ENCODE data around the gene GLRA1.
"Not testable (repeated sequence)": the region's sequence is repeated elsewhere in the genome, so short reads cannot be mapped to it uniquely, and the experiment has no call there.

The GLRA1 gene

GRCh38 chr5:151873701-151874100, 51.0 kb downstream of the GLRA1 start:
- no peak overlapping the region for H3K4me3 ChIP-seq (ENCODE audit: low read depth, low read length)
- H3K9me3 ChIP-seq (ENCODE audit: control insufficient read depth, insufficient read depth, low read length): no peaks in the 10 kb centered on the region
- H3K27me3 ChIP-seq (ENCODE audit: control insufficient read depth, insufficient read depth, low read length): no peaks in the 10 kb centered on the region
- H3K4me1 ChIP-seq (ENCODE audit: control insufficient read depth, insufficient read depth, low read length): no peaks in the 10 kb centered on the region
- H3K36me3 ChIP-seq (ENCODE audit: control insufficient read depth, insufficient read depth, low read length): no peaks in the 10 kb centered on the region
- H3K9ac ChIP-seq (ENCODE audit: low read depth, low read length): no peak overlapping the region

GRCh38 chr5:151872701-151873100, 52.0 kb downstream of the GLRA1 start:
- no peak overlapping the region for H3K9ac ChIP-seq (ENCODE audit: low read depth, low read length)
- no peaks in the 10 kb centered on the region for H3K27me3 ChIP-seq (ENCODE audit: control insufficient read depth, insufficient read depth, low read length)
- H3K9me3 ChIP-seq (ENCODE audit: control insufficient read depth, insufficient read depth, low read length): no peaks in the 10 kb centered on the region
- no peaks in the 10 kb centered on the region for H3K4me1 ChIP-seq (ENCODE audit: control insufficient read depth, insufficient read depth, low read length)
- H3K4me3 ChIP-seq (ENCODE audit: low read depth, low read length): no peak overlapping the region
- no peaks in the 10 kb centered on the region for H3K36me3 ChIP-seq (ENCODE audit: control insufficient read depth, insufficient read depth, low read length)

- Histone ChIP-seq H3K9me3 (ENCODE audit: control insufficient read depth, insufficient read depth, low read length) (no peaks in the 10 kb centered on the region), H3K27me3 (ENCODE audit: control insufficient read depth, insufficient read depth, low read length) (no peaks in the 10 kb centered on the region), H3K4me1 (ENCODE audit: control insufficient read depth, insufficient read depth, low read length) (no peaks in the 10 kb centered on the region), H3K9ac (ENCODE audit: low read depth, low read length) (no peak overlapping the region), H3K36me3 (ENCODE audit: control insufficient read depth, insufficient read depth, low read length) (no peaks in the 10 kb centered on the region), H3K4me3 (ENCODE audit: low read depth, low read length) (no peak overlapping the region)
Measured at GRCh38 chr5:151870820-151871219, 53.8 kb downstream of the GLRA1 start.

- H3K9me3 ChIP-seq (ENCODE audit: control insufficient read depth, insufficient read depth, low read length): no peaks in the 10 kb centered on the region
- no peaks in the 10 kb centered on the region for H3K36me3 ChIP-seq (ENCODE audit: control insufficient read depth, insufficient read depth, low read length)
- H3K9ac ChIP-seq (ENCODE audit: low read depth, low read length): no peak overlapping the region
- H3K4me1 ChIP-seq (ENCODE audit: control insufficient read depth, insufficient read depth, low read length): no peaks in the 10 kb centered on the region
- no peaks in the 10 kb centered on the region for H3K27me3 ChIP-seq (ENCODE audit: control insufficient read depth, insufficient read depth, low read length)
- H3K4me3 ChIP-seq (ENCODE audit: low read depth, low read length): no peak overlapping the region
Measured at GRCh38 chr5:151870271-151870670, 54.4 kb downstream of the GLRA1 start.

- no peak overlapping the region for H3K9ac ChIP-seq (ENCODE audit: low read depth, low read length)
- no peaks in the 10 kb centered on the region for H3K27me3 ChIP-seq (ENCODE audit: control insufficient read depth, insufficient read depth, low read length)
- no peaks in the 10 kb centered on the region for H3K9me3 ChIP-seq (ENCODE audit: control insufficient read depth, insufficient read depth, low read length)
- H3K4me1 ChIP-seq (ENCODE audit: control insufficient read depth, insufficient read depth, low read length): no peaks in the 10 kb centered on the region
- no peaks in the 10 kb centered on the region for H3K36me3 ChIP-seq (ENCODE audit: control insufficient read depth, insufficient read depth, low read length)
- H3K4me3 ChIP-seq (ENCODE audit: low read depth, low read length): no peak overlapping the region
Measured at GRCh38 chr5:151869843-151870242, 54.8 kb downstream of the GLRA1 start.

GRCh38 chr5:151868451-151868850, 56.2 kb downstream of the GLRA1 start:
- no peaks in the 10 kb centered on the region for H3K9me3 ChIP-seq (ENCODE audit: control insufficient read depth, insufficient read depth, low read length)
- no peak overlapping the region for H3K9ac ChIP-seq (ENCODE audit: low read depth, low read length)
- no peaks in the 10 kb centered on the region for H3K4me1 ChIP-seq (ENCODE audit: control insufficient read depth, insufficient read depth, low read length)
- no peak overlapping the region for H3K4me3 ChIP-seq (ENCODE audit: low read depth, low read length)
- H3K27me3 ChIP-seq (ENCODE audit: control insufficient read depth, insufficient read depth, low read length): no peaks in the 10 kb centered on the region
- no peaks in the 10 kb centered on the region for H3K36me3 ChIP-seq (ENCODE audit: control insufficient read depth, insufficient read depth, low read length)

- Histone ChIP-seq H3K9me3 (ENCODE audit: control insufficient read depth, insufficient read depth, low read length) (no peaks in the 10 kb centered on the region), H3K9ac (ENCODE audit: low read depth, low read length) (no peak overlapping the region), H3K27me3 (ENCODE audit: control insufficient read depth, insufficient read depth, low read length) (no peaks in the 10 kb centered on the region), H3K4me3 (ENCODE audit: low read depth, low read length) (no peak overlapping the region), H3K36me3 (ENCODE audit: control insufficient read depth, insufficient read depth, low read length) (no peaks in the 10 kb centered on the region), H3K4me1 (ENCODE audit: control insufficient read depth, insufficient read depth, low read length) (no peaks in the 10 kb centered on the region)
Measured at GRCh38 chr5:151864061-151864748, 60.4 kb downstream of the GLRA1 start.

- H3K36me3 ChIP-seq (ENCODE audit: control insufficient read depth, insufficient read depth, low read length): no peaks in the 10 kb centered on the region
- no peak overlapping the region for H3K4me3 ChIP-seq (ENCODE audit: low read depth, low read length)
- H3K4me1 ChIP-seq (ENCODE audit: control insufficient read depth, insufficient read depth, low read length): no peaks in the 10 kb centered on the region
- H3K9me3 ChIP-seq (ENCODE audit: control insufficient read depth, insufficient read depth, low read length): no peaks in the 10 kb centered on the region
- no peak overlapping the region for H3K9ac ChIP-seq (ENCODE audit: low read depth, low read length)
- no peaks in the 10 kb centered on the region for H3K27me3 ChIP-seq (ENCODE audit: control insufficient read depth, insufficient read depth, low read length)
Measured at GRCh38 chr5:151863566-151863965, 61.1 kb downstream of the GLRA1 start.

GRCh38 chr5:151862811-151863472, 61.7 kb downstream of the GLRA1 start:
- Histone ChIP-seq H3K4me3 (ENCODE audit: low read depth, low read length) (no peak overlapping the region), H3K9ac (ENCODE audit: low read depth, low read length) (no peak overlapping the region), H3K4me1 (ENCODE audit: control insufficient read depth, insufficient read depth, low read length) (no peaks in the 10 kb centered on the region), H3K27me3 (ENCODE audit: control insufficient read depth, insufficient read depth, low read length) (no peaks in the 10 kb centered on the region), H3K36me3 (ENCODE audit: control insufficient read depth, insufficient read depth, low read length) (no peaks in the 10 kb centered on the region), H3K9me3 (ENCODE audit: control insufficient read depth, insufficient read depth, low read length) (no peaks in the 10 kb centered on the region)

- H3K27me3 ChIP-seq (ENCODE audit: control insufficient read depth, insufficient read depth, low read length); H3K36me3 ChIP-seq (ENCODE audit: control insufficient read depth, insufficient read depth, low read length); H3K4me3 ChIP-seq (ENCODE audit: low read depth, low read length); H3K9ac ChIP-seq (ENCODE audit: low read depth, low read length); H3K4me1 ChIP-seq (ENCODE audit: control insufficient read depth, insufficient read depth, low read length); H3K9me3 ChIP-seq (ENCODE audit: control insufficient read depth, insufficient read depth, low read length): not testable (repeated sequence)
Measured at GRCh38 chr5:151860867-151861266, 63.8 kb downstream of the GLRA1 start.

GRCh38 chr5:151856861-151857260, 67.8 kb downstream of the GLRA1 start:
- Histone ChIP-seq H3K4me1 (ENCODE audit: control insufficient read depth, insufficient read depth, low read length) (no peaks in the 10 kb centered on the region), H3K27me3 (ENCODE audit: control insufficient read depth, insufficient read depth, low read length) (no peaks in the 10 kb centered on the region), H3K36me3 (ENCODE audit: control insufficient read depth, insufficient read depth, low read length) (no peaks in the 10 kb centered on the region), H3K9me3 (ENCODE audit: control insufficient read depth, insufficient read depth, low read length) (no peaks in the 10 kb centered on the region), H3K4me3 (ENCODE audit: low read depth, low read length) (no peak overlapping the region), H3K9ac (ENCODE audit: low read depth, low read length) (no peak overlapping the region)

GRCh38 chr5:151855701-151856100, 69.0 kb downstream of the GLRA1 start:
- no peaks in the 10 kb centered on the region for H3K27me3 ChIP-seq (ENCODE audit: control insufficient read depth, insufficient read depth, low read length)

More at GRCh38 chr5:151855701-151856100, 69.0 kb downstream of the GLRA1 start:
- Histone ChIP-seq H3K36me3 (ENCODE audit: control insufficient read depth, insufficient read depth, low read length) (no peaks in the 10 kb centered on the region), H3K4me1 (ENCODE audit: control insufficient read depth, insufficient read depth, low read length) (no peaks in the 10 kb centered on the region), H3K9me3 (ENCODE audit: control insufficient read depth, insufficient read depth, low read length) (no peaks in the 10 kb centered on the region), H3K9ac (ENCODE audit: low read depth, low read length) (no peak overlapping the region), H3K4me3 (ENCODE audit: low read depth, low read length) (no peak overlapping the region)
